ENCODE data around the gene TGFBR1.

TGFBR1 gene

GRCh38 chr9:99143655-99144054 is 38.7 kb downstream of the TGFBR1 start:
- DNase-seq (ENCODE audit: low read depth, low spot score) = no peak
- H3K4me3 ChIP-seq (ENCODE audit: low read depth, low read length) = no peak overlapping the region
- in situ Hi-C loops (cut with HindIII; ENCODE audit: low sequenced_read_pairs) = loop anchor here (25.0 kb wide), 1 partner anchor 131 kb away; no protein-coding TSS in a partner anchor
- TF ChIP-seq, protein P1, sequence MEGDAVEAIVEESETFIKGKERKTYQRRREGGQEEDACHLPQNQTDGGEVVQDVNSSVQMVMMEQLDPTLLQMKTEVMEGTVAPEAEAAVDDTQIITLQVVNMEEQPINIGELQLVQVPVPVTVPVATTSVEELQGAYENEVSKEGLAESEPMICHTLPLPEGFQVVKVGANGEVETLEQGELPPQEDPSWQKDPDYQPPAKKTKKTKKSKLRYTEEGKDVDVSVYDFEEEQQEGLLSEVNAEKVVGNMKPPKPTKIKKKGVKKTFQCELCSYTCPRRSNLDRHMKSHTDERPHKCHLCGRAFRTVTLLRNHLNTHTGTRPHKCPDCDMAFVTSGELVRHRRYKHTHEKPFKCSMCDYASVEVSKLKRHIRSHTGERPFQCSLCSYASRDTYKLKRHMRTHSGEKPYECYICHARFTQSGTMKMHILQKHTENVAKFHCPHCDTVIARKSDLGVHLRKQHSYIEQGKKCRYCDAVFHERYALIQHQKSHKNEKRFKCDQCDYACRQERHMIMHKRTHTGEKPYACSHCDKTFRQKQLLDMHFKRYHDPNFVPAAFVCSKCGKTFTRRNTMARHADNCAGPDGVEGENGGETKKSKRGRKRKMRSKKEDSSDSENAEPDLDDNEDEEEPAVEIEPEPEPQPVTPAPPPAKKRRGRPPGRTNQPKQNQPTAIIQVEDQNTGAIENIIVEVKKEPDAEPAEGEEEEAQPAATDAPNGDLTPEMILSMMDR (IDR thresholded peaks at IDR 0.05; ENCODE audit: low read depth, low read length) = no peak

- no peak overlapping the region for H3K4me3 ChIP-seq (ENCODE audit: low read depth, low read length)
- DNase-seq (ENCODE audit: low read depth, low spot score) = no peak
- in situ Hi-C loops (cut with HindIII; ENCODE audit: low sequenced_read_pairs) = loop anchor here (25.0 kb wide), 1 partner anchor 133 kb away; no protein-coding TSS in a partner anchor
- TF ChIP-seq, protein P1 (IDR thresholded peaks at IDR 0.05; ENCODE audit: low read depth, low read length) = no peak
Observed at GRCh38 chr9:99144966-99145365, 40.1 kb downstream of the TGFBR1 start.

DNA sequence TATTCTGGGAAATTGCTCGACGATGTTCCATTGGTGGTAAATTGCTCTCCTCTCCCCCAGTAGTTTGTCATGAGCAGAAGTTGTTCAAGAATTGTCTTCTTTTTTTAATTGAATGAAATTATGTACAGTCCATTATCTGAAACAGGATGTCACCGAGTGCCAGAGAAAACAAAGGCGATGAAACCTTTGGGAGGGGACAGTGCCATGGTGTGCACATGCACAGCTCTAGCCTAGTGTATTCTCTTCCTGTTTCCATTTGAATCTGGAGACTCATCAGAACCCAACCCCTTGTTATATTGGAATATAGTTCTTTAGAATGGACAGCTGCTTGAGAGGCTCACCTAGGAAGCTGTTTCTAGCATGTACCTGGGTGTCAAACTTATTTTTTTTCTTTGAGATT is 41.7 kb downstream of the TGFBR1 start:
- TF ChIP-seq, protein P1 (IDR thresholded peaks at IDR 0.05; ENCODE audit: low read depth, low read length) = no peak
- no peak overlapping the region for H3K4me3 ChIP-seq (ENCODE audit: low read depth, low read length)
- in situ Hi-C loops (cut with HindIII; ENCODE audit: low sequenced_read_pairs) = loop anchor here (25.0 kb wide), 1 partner anchor 134 kb away; no protein-coding TSS in a partner anchor
- DNase-seq (ENCODE audit: low read depth, low spot score) = no peak

GRCh38 chr9:99147177-99147576 is 42.3 kb downstream of the TGFBR1 start:
- no peak for DNase-seq (ENCODE audit: low read depth, low spot score)
- TF ChIP-seq, protein P1 (IDR thresholded peaks at IDR 0.05; ENCODE audit: low read depth, low read length) = no peak
- no peak overlapping the region for H3K4me3 ChIP-seq (ENCODE audit: low read depth, low read length)
- in situ Hi-C loops (cut with HindIII; ENCODE audit: low sequenced_read_pairs) = loop anchor here (25.0 kb wide), 1 partner anchor 135 kb away; no protein-coding TSS in a partner anchor

- H3K4me3 ChIP-seq (ENCODE audit: low read depth, low read length) = no peak overlapping the region
- in situ Hi-C loops (cut with HindIII; ENCODE audit: low sequenced_read_pairs) = no loop called here
- TF ChIP-seq, protein P1 (IDR thresholded peaks at IDR 0.05; ENCODE audit: low read depth, low read length) = no peak
- DNase-seq (ENCODE audit: low read depth, low spot score) = no peak
Observed at GRCh38 chr9:99150451-99151171, 45.7 kb downstream of the TGFBR1 start.

DNA sequence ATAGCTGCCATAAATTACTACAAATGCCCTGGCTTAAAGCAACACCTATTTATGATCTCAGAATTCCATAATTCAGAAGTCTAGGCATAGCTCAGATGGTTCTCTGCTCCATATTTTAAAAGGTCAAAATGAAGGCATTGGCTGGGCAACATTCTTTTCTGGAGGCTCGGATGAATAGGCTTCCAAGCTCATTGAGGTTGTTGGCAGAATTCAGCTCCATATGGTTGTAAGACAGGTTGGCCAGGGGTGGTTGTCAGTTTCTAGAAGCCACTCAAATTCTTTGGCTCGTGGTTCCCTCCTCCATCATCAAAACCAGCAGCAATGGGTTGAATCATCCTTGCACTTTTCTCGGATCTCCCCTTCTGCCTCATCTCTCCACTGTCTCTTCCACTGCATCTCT is 49.4 kb downstream of the TGFBR1 start:
- TF ChIP-seq, protein P1 (IDR thresholded peaks at IDR 0.05; ENCODE audit: low read depth, low read length) = no peak
- in situ Hi-C loops (cut with HindIII; ENCODE audit: low sequenced_read_pairs) = no loop called here
- no peak overlapping the region for H3K4me3 ChIP-seq (ENCODE audit: low read depth, low read length)
- DNase-seq (ENCODE audit: low read depth, low spot score) = no peak

All from astrocyte of the spinal cord (primary cell).